Naive B cell (primary cell): ENCODE measurements around the gene LDAH. TPM values are rescaled to one million over a fixed set of nuclear protein-coding genes. Genes with fewer than 3 reads are reported as not detected.
"Not testable (repeated sequence)": the region's sequence is repeated elsewhere in the genome, so short reads cannot be mapped to it uniquely, and the experiment has no call there.

Source experiments
- ATAC-seq, 2 donors: fragments of 150-1000 bp; cut with Tn5 transposase; 2 replicates each; pipeline ENCODE4 v1.10.0; 2021; ENCODE audit warnings: low read depth in 2 of 2, mild to moderate bottlenecking in 2 of 2, moderate library complexity in 2 of 2
- DNase-seq: peaks from one replicate; pipeline ENCODE4 v3.0.0; 2022
- H3K27ac Mint-ChIP-seq, 6 donors: one replicate each; pipeline ENCODE4 v1.8.0; 2020 to 2022; ENCODE audit warnings: mild to moderate bottlenecking in 6 of 6, mixed read lengths in 6 of 6, moderate library complexity in 5 of 6, inconsistent platforms in 2 of 6
- H3K27me3 Mint-ChIP-seq, 3 donors: one replicate each; pipeline ENCODE4 v1.8.0; 2021 to 2022; ENCODE audit warnings: mixed read lengths in 3 of 3, mild to moderate bottlenecking in 1 of 3
- H3K36me3 Mint-ChIP-seq, 2 donors: one replicate each; pipeline ENCODE4 v1.8.0; 2020 to 2022; ENCODE audit warnings: mixed read lengths in 2 of 2, inconsistent platforms in 1 of 2, mild to moderate bottlenecking in 1 of 2
- H3K4me1 Mint-ChIP-seq, 3 donors: one replicate each; pipeline ENCODE4 v1.8.0; 2020 to 2022; ENCODE audit warnings: mixed read lengths in 3 of 3, inconsistent platforms in 1 of 3, mild to moderate bottlenecking in 1 of 3, moderate library complexity in 1 of 3
- H3K4me3 Mint-ChIP-seq, 8 donors: one replicate each; pipeline ENCODE4 v1.8.0; 2020 to 2022; ENCODE audit warnings: mild to moderate bottlenecking in 8 of 8, mixed read lengths in 8 of 8, moderate library complexity in 8 of 8, inconsistent platforms in 2 of 8
- H3K9me3 Mint-ChIP-seq, 7 donors: one replicate each; pipeline ENCODE4 v1.8.0; 2020 to 2022; ENCODE audit warnings: mixed read lengths in 7 of 7, mild to moderate bottlenecking in 5 of 7, inconsistent platforms in 2 of 7, moderate library complexity in 1 of 7
- polyA plus RNA-seq, 6 donors: library from polyadenylated mRNA; unstranded; fragments of 300-500 nt; fragmentation: Illumina TruSeq; gene quantifications; one replicate each; pipeline ENCODE4 v1.2.3, GENCODE V29; 2021; ENCODE audit warnings: low read depth in 6 of 6

The LDAH gene
- polyA plus RNA-seq, 6 donors from 2014 or later: 7.2 to 12.8 (median 9.9) TPM

DNA sequence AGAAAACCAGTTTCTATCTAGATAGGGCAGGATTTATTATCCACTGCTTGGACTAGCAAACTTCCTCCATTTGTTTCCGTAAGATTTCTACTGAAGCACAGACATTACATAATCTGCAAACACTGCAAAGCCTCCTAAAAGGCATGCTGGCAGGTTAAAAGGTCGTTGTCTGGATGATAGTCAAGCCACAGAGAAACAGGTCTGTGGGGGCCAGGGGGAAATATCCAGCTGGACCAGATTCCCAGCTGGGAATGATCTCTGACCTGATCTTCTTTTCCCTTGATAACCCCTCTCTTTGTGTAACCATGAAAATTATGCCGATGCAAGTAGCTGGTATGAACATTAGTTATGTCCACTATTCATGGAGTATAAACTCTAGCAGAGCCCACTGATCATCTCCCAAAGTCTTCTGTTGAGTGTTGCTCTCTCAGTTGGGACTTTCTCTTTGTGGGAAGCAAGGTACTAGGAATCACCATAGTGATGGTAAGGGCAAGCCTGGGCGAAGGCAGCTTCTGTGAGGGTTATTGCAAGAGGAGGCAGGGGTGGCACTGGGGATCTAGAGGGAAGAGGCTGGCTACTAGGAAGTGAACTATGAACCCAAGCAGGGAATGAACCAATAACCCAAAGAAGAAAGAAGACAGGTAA is 94.7 kb downstream of the LDAH start:
- DNase-seq: no peak
- peaks cover 12 to 15% of the 10 kb centered on the region in 2 donors for H3K36me3 Mint-ChIP-seq
- peak overlapping the region in 3 of 6 donors; percentile 9 to 41 (median 38) for H3K27ac Mint-ChIP-seq
- H3K4me3 Mint-ChIP-seq: no peak overlapping the region
- no peaks in the 10 kb centered on the region for H3K27me3 Mint-ChIP-seq
- no peak for ATAC-seq
- peaks cover 0 to 13% (median 4%) of the 10 kb centered on the region in 3 donors for H3K4me1 Mint-ChIP-seq
- no peaks in the 10 kb centered on the region for H3K9me3 Mint-ChIP-seq

GRCh38 chr2:20726913-20727312 is 96.0 kb downstream of the LDAH start:
- ATAC-seq (no peak), DNase-seq (no peak)
- H3K4me1 Mint-ChIP-seq: peaks cover 0 to 13% (median 4%) of the 10 kb centered on the region in 3 donors
- H3K27me3 Mint-ChIP-seq: no peaks in the 10 kb centered on the region
- H3K4me3 Mint-ChIP-seq: no peak overlapping the region
- peaks cover 0 to 4% (median 0%) of the 10 kb centered on the region in 7 donors for H3K9me3 Mint-ChIP-seq
- H3K27ac Mint-ChIP-seq: no peak overlapping the region
- H3K36me3 Mint-ChIP-seq: peaks cover 9 to 15% of the 10 kb centered on the region in 2 donors

DNA sequence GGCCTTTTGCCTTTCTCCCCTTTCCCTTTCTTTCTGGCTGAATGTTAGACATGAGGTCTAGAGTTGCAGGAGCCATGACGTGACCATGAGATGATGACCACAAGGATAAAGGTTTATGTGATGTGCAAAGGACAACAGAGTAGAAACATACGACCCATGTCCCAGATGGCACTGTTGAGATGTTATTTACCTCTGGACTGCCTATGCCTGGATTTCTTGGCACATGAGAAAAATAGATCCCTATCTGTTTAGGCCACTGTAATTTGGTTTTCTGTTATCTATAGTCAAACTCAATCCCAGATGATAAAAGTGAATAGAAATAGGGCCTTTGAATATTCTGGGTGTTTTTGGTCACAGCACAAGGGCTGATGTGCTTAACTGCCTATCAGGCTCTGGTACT is 97.1 kb downstream of the LDAH start:
- Mint-ChIP-seq H3K9me3 (peaks cover 0 to 8% (median 0%) of the 10 kb centered on the region in 7 donors), H3K4me3 (no peak overlapping the region), H3K27ac (peak overlapping the region in 1 of 6 donors; percentile 53), H3K4me1 (peaks cover 0 to 15% (median 3%) of the 10 kb centered on the region in 3 donors), H3K36me3 (peaks cover 5 to 20% of the 10 kb centered on the region in 2 donors), H3K27me3 (no peaks in the 10 kb centered on the region)
- ATAC-seq (no peak), DNase-seq (no peak)

- Mint-ChIP-seq H3K27me3 (no peaks in the 10 kb centered on the region), H3K27ac (peak overlapping the region in 2 of 6 donors; percentile 47 to 77), H3K9me3 (peaks cover 0 to 8% (median 2%) of the 10 kb centered on the region in 7 donors), H3K36me3 (peaks cover 15 to 26% of the 10 kb centered on the region in 2 donors), H3K4me3 (no peak overlapping the region), H3K4me1 (peaks cover 0 to 19% (median 0%) of the 10 kb centered on the region in 3 donors)
- ATAC-seq: no peak
- no peak for DNase-seq
Observed at GRCh38 chr2:20724500-20725053, 98.3 kb downstream of the LDAH start.

DNA sequence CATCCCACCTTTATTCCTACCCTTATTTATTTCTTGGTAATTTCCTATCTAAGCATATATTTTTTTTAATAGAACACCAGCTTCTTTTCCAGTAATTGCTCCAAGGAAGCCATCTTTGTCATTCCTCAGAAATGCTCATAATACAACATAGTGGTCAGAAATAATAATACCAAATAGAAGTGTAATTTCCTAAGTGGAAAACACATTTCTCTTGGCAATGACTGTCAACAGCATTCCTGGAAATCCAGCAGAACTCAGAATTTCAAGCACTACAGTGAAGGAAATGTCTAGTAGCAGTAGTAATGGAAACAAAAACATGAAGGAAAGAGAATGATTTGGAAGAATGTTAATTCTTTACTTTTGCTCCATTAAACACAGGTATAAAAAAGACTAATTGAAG is 99.4 kb downstream of the LDAH start:
- DNase-seq (no peak), ATAC-seq (no peak)
- Mint-ChIP-seq H3K9me3 (peaks cover 0 to 16% (median 6%) of the 10 kb centered on the region in 7 donors), H3K36me3 (peaks cover 18 to 31% of the 10 kb centered on the region in 2 donors), H3K27ac (no peak overlapping the region), H3K4me3 (no peak overlapping the region), H3K27me3 (no peaks in the 10 kb centered on the region), H3K4me1 (peaks cover 0 to 19% (median 0%) of the 10 kb centered on the region in 3 donors)

GRCh38 chr2:20722592-20723240 is 100.2 kb downstream of the LDAH start:
- DNase-seq: no peak
- H3K4me1 Mint-ChIP-seq: peaks cover 0 to 19% (median 0%) of the 10 kb centered on the region in 3 donors
- H3K36me3 Mint-ChIP-seq: peaks cover 26 to 34% of the 10 kb centered on the region in 2 donors

GRCh38 chr2:20717641-20718040 is 105.3 kb downstream of the LDAH start:
- no peak for DNase-seq
- no peaks in the 10 kb centered on the region for H3K27me3 Mint-ChIP-seq

More at GRCh38 chr2:20722592-20723240, 100.2 kb downstream of the LDAH start:
- no peak overlapping the region for H3K27ac Mint-ChIP-seq
- no peaks in the 10 kb centered on the region for H3K27me3 Mint-ChIP-seq
- peaks cover 6 to 24% (median 13%) of the 10 kb centered on the region in 7 donors for H3K9me3 Mint-ChIP-seq
- H3K4me3 Mint-ChIP-seq: no peak overlapping the region
- ATAC-seq: no peak

GRCh38 chr2:20716164-20716563 is 106.7 kb downstream of the LDAH start:
- not testable (repeated sequence) for H3K27ac Mint-ChIP-seq, ATAC-seq, H3K4me3 Mint-ChIP-seq, H3K27me3 Mint-ChIP-seq, DNase-seq
- Mint-ChIP-seq H3K4me1 (peaks cover 11 to 25% (median 12%) of the 10 kb centered on the region in 3 donors), H3K36me3 (peaks cover 37 to 41% of the 10 kb centered on the region in 2 donors), H3K9me3 (peaks cover 7 to 35% (median 21%) of the 10 kb centered on the region in 7 donors)

More at GRCh38 chr2:20717641-20718040, 105.3 kb downstream of the LDAH start:
- Mint-ChIP-seq H3K36me3 (peaks cover 37 to 38% of the 10 kb centered on the region in 2 donors), H3K27ac (no peak overlapping the region), H3K4me1 (peaks cover 11 to 23% (median 12%) of the 10 kb centered on the region in 3 donors), H3K4me3 (no peak overlapping the region), H3K9me3 (peaks cover 7 to 37% (median 21%) of the 10 kb centered on the region in 7 donors)
- no peak for ATAC-seq

DNA sequence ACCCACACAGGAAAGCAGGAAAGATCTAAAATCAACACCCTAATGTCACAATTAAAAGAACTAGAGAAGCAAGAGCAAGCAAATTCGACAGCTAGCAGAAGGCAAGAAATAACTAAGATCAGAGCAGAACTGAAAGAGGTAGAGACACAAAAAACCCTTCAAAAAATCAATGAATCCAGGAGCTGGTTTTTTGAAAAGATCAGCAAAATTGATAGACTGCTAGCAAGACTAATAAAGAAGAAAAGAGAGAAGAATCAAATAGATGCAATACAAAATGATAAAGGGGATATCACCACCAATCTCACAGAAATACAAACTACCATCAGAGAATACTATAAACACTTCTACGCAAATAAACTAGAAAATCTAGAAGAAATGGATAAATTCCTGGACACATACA is 108.5 kb downstream of the LDAH start:
- Mint-ChIP-seq H3K4me1 (peaks cover 11 to 25% (median 12%) of the 10 kb centered on the region in 3 donors), H3K9me3 (peaks cover 7 to 30% (median 15%) of the 10 kb centered on the region in 7 donors), H3K36me3 (peaks cover 25 to 31% of the 10 kb centered on the region in 2 donors)
- DNase-seq, H3K27me3 Mint-ChIP-seq, H3K4me3 Mint-ChIP-seq, H3K27ac Mint-ChIP-seq, ATAC-seq: not testable (repeated sequence)

- DNase-seq, ATAC-seq, H3K4me3 Mint-ChIP-seq, H3K27me3 Mint-ChIP-seq: not testable (repeated sequence)
- H3K4me1 Mint-ChIP-seq: peaks cover 11 to 25% (median 12%) of the 10 kb centered on the region in 3 donors
- H3K27ac Mint-ChIP-seq: peak overlapping the region in 2 of 6 donors; percentile 6 to 53
- peaks cover 7 to 24% (median 12%) of the 10 kb centered on the region in 7 donors for H3K9me3 Mint-ChIP-seq
- H3K36me3 Mint-ChIP-seq: peaks cover 17 to 30% of the 10 kb centered on the region in 2 donors
Observed at GRCh38 chr2:20713585-20713984, 109.3 kb downstream of the LDAH start.

DNA sequence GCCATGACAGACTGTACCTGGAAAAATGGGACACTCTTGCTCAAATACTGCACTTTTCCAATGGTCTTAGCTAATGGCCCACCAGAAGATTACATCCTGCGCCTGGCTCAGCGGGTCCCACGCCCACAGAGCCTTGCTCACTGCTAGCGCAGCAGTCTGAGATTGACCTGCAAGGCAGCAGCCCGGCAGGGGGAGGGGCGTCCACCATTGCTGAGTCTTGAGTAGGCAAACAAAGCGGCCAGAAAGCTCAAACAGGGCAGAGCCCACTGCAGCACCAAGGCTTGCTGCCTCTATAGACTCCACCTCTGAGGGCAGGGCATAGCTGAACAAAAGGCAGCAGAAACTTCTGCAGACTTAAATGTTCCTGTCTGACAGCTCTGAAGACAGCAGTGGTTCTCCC is 111.3 kb downstream of the LDAH start:
- not testable (repeated sequence) for H3K9me3 Mint-ChIP-seq, ATAC-seq, H3K27ac Mint-ChIP-seq, H3K4me3 Mint-ChIP-seq, DNase-seq, H3K27me3 Mint-ChIP-seq
- peaks cover 12 to 31% (median 16%) of the 10 kb centered on the region in 3 donors for H3K4me1 Mint-ChIP-seq
- H3K36me3 Mint-ChIP-seq: peaks cover under 1 to 11% of the 10 kb centered on the region in 2 donors

- ATAC-seq (no peak), DNase-seq (no peak)
- H3K4me3 Mint-ChIP-seq: no peak overlapping the region
- H3K27ac Mint-ChIP-seq: no peak overlapping the region
- no peaks in the 10 kb centered on the region for H3K27me3 Mint-ChIP-seq
- peaks cover 0 to 4% (median 0%) of the 10 kb centered on the region in 7 donors for H3K9me3 Mint-ChIP-seq
- peaks cover 0 to 18% (median 10%) of the 10 kb centered on the region in 3 donors for H3K4me1 Mint-ChIP-seq
- peaks cover 0 to 10% of the 10 kb centered on the region in 2 donors for H3K36me3 Mint-ChIP-seq
Observed at GRCh38 chr2:20707601-20708000, 115.3 kb downstream of the LDAH start.

DNA sequence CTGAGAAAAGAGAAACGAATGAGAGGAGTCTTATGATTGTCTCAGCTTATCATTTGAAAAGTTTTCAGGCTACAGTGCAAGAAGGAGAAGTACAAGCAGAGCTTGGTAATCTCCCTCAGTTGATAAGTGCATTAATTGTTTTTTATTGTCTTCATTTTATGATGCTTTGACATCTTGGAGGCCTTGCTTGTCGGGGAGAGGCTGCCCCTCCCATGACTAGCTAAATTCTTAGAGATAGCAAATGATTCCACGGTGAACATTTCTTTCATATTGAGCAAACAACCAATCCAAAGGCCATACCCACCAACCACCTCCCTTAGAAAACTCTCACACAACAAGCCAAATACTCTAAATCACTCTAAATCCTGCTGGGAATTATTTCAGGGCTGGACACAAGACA is 116.1 kb downstream of the LDAH start:
- Mint-ChIP-seq H3K27ac (no peak overlapping the region), H3K4me1 (peaks cover 0 to 18% (median 10%) of the 10 kb centered on the region in 3 donors)
- DNase-seq: no peak

More for the DNA sequence above, 116.1 kb downstream of the LDAH start:
- peaks cover 0 to 4% (median 0%) of the 10 kb centered on the region in 7 donors for H3K9me3 Mint-ChIP-seq
- H3K27me3 Mint-ChIP-seq: no peaks in the 10 kb centered on the region
- no peak for ATAC-seq
- peaks cover 0 to 10% of the 10 kb centered on the region in 2 donors for H3K36me3 Mint-ChIP-seq
- no peak overlapping the region for H3K4me3 Mint-ChIP-seq
